HL-60 (cell line): ENCODE results near the gene FAM107B.

Experiments
- DNase-seq, 2 experiments: peaks; one replicate each; pipeline ENCODE4 v3.0.0-alpha.2; 2010 to 2020; ENCODE audit warnings: low read depth in 1 of 2, low spot score in 1 of 2
- H3K27ac ChIP-seq: fragments of 250-450 bp; sonication (Bioruptor Pico); replicated peaks from 2 replicates; pipeline ENCODE4 v1.5.1; 2020; ENCODE audit warnings: mild to moderate bottlenecking, moderate library complexity
- H3K27me3 ChIP-seq: fragments of 250-450 bp; sonication (Bioruptor Pico); 2 replicates; pipeline ENCODE4 v1.5.1; 2021; ENCODE audit warnings: mild to moderate bottlenecking, moderate library complexity; ENCODE audit not compliant: insufficient read depth, poor library complexity, severe bottlenecking
- H3K4me3 ChIP-seq: replicated peaks from 2 replicates; pipeline ENCODE4 v1.5.1; 2011; ENCODE audit warnings: mild to moderate bottlenecking, control low read depth, low read length; ENCODE audit not compliant: insufficient read depth
- GABPA ChIP-seq: IDR thresholded peaks from 2 replicates; pipeline ENCODE4 v1.6.1; 2012; ENCODE audit warnings: low read depth
- POLR2AphosphoS5 ChIP-seq: IDR thresholded peaks from 2 replicates; pipeline ENCODE4 v1.6.1; 2012; ENCODE audit warnings: low read depth
- SPI1 ChIP-seq: IDR thresholded peaks from 2 replicates; pipeline ENCODE4 v1.6.1; 2012; ENCODE audit warnings: low read depth, mild to moderate bottlenecking, borderline replicate concordance
- TF ChIP-seq, protein P1 (sequence below): IDR thresholded peaks from one replicate; pipeline ENCODE4 v1.5.1; 2011; ENCODE audit warnings: low read length, control low read depth, inconsistent platforms; ENCODE audit not compliant: insufficient read depth
- TF ChIP-seq, protein P2 (sequence below): IDR thresholded peaks from 2 replicates; pipeline ENCODE4 v1.6.1; 2012; ENCODE audit warnings: low read depth; ENCODE audit not compliant: insufficient replicate concordance

Gene FAM107B

GRCh38 chr10:14751014-14751896 is 23.4 kb downstream of the FAM107B start:
- Histone ChIP-seq H3K27ac (peak overlapping the region; percentile 58), H3K4me3 (no peak overlapping the region), H3K27me3 (no peaks in the 10 kb centered on the region)
- peak; percentile 29 to 70 for DNase-seq
- TF ChIP-seq POLR2AphosphoS5 (no peak), GABPA (no peak), SPI1 (peak; percentile 88)
- TF ChIP-seq, protein P1, sequence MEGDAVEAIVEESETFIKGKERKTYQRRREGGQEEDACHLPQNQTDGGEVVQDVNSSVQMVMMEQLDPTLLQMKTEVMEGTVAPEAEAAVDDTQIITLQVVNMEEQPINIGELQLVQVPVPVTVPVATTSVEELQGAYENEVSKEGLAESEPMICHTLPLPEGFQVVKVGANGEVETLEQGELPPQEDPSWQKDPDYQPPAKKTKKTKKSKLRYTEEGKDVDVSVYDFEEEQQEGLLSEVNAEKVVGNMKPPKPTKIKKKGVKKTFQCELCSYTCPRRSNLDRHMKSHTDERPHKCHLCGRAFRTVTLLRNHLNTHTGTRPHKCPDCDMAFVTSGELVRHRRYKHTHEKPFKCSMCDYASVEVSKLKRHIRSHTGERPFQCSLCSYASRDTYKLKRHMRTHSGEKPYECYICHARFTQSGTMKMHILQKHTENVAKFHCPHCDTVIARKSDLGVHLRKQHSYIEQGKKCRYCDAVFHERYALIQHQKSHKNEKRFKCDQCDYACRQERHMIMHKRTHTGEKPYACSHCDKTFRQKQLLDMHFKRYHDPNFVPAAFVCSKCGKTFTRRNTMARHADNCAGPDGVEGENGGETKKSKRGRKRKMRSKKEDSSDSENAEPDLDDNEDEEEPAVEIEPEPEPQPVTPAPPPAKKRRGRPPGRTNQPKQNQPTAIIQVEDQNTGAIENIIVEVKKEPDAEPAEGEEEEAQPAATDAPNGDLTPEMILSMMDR, result no peak
- TF ChIP-seq, protein P2, sequence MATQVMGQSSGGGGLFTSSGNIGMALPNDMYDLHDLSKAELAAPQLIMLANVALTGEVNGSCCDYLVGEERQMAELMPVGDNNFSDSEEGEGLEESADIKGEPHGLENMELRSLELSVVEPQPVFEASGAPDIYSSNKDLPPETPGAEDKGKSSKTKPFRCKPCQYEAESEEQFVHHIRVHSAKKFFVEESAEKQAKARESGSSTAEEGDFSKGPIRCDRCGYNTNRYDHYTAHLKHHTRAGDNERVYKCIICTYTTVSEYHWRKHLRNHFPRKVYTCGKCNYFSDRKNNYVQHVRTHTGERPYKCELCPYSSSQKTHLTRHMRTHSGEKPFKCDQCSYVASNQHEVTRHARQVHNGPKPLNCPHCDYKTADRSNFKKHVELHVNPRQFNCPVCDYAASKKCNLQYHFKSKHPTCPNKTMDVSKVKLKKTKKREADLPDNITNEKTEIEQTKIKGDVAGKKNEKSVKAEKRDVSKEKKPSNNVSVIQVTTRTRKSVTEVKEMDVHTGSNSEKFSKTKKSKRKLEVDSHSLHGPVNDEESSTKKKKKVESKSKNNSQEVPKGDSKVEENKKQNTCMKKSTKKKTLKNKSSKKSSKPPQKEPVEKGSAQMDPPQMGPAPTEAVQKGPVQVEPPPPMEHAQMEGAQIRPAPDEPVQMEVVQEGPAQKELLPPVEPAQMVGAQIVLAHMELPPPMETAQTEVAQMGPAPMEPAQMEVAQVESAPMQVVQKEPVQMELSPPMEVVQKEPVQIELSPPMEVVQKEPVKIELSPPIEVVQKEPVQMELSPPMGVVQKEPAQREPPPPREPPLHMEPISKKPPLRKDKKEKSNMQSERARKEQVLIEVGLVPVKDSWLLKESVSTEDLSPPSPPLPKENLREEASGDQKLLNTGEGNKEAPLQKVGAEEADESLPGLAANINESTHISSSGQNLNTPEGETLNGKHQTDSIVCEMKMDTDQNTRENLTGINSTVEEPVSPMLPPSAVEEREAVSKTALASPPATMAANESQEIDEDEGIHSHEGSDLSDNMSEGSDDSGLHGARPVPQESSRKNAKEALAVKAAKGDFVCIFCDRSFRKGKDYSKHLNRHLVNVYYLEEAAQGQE, result no peak

- no peak for TF ChIP-seq GABPA
- no peak for TF ChIP-seq SPI1
- TF ChIP-seq, protein P1, result no peak
- TF ChIP-seq, protein P2, result no peak
- no peak for TF ChIP-seq POLR2AphosphoS5
- H3K27ac ChIP-seq, result no peak overlapping the region
- no peaks in the 10 kb centered on the region for H3K27me3 ChIP-seq
- H3K4me3 ChIP-seq, result no peak overlapping the region
- peak in 1 of 2 experiments; percentile 8 for DNase-seq
These were observed 25.5 kb downstream of the FAM107B start for GRCh38 chr10:14749070-14749809.

GRCh38 chr10:14748441-14748840 is 26.3 kb downstream of the FAM107B start:
- Histone ChIP-seq H3K27me3 (no peaks in the 10 kb centered on the region), H3K4me3 (no peak overlapping the region), H3K27ac (no peak overlapping the region)
- no peak for DNase-seq
- no peak for TF ChIP-seq POLR2AphosphoS5
- no peak for TF ChIP-seq SPI1
- TF ChIP-seq GABPA, result no peak
- TF ChIP-seq, protein P2, result no peak
- TF ChIP-seq, protein P1, result no peak
